Subcutaneous adipose tissue (tissue), 4 donors: ENCODE data around the gene ACTBL2. TPM values are rescaled to one million over a fixed set of nuclear protein-coding genes. Genes with fewer than 3 reads are reported as not detected.

Source experiments
- CTCF ChIP-seq: fragments of 450-650 bp; IDR thresholded peaks from one replicate; pipeline ENCODE4 v1.5.1; 2016; ENCODE audit warnings: low read depth, mild to moderate bottlenecking, control low read depth, antibody characterized with exemption, moderate library complexity
- total RNA-seq, 4 donors: library from RNA; depleted of rRNA; stranded (reverse); fragments of >200 nt; gene quantifications; one replicate each; pipeline ENCODE4 v1.1.0, GENCODE V29; 2016

The ACTBL2 gene
- total RNA-seq, 4 donors from 2014 or later, result not detected

GRCh38 chr5:57511321-57511720 is 28.7 kb upstream of the ACTBL2 start:
- TF ChIP-seq CTCF, result no peak

GRCh38 chr5:57509501-57510260 is 27.1 kb upstream of the ACTBL2 start:
- TF ChIP-seq CTCF, result no peak

GRCh38 chr5:57508211-57508610 is 25.6 kb upstream of the ACTBL2 start:
- TF ChIP-seq CTCF, result no peak

- TF ChIP-seq CTCF, result no peak
Observed at GRCh38 chr5:57505272-57506200, 22.9 kb upstream of the ACTBL2 start.

- no peak for TF ChIP-seq CTCF
Observed at GRCh38 chr5:57504357-57504756, 21.7 kb upstream of the ACTBL2 start.

- no peak for TF ChIP-seq CTCF
Observed at GRCh38 chr5:57503433-57503832, 20.8 kb upstream of the ACTBL2 start.
